K562 (cell line): Measurements from ENCODE around the gene HOXA5.

Experiments
- CAMTA2 ChIP-seq: fragments of 250-450 bp; sonication (Bioruptor Pico); conservative IDR thresholded peaks from 2 replicates; pipeline ENCODE4 v1.5.1; 2022
- CBX2 ChIP-seq: fragments of 200-600 bp; sonication (generic); IDR thresholded peaks from one replicate; pipeline ENCODE4 v1.6.1; 2012; ENCODE audit warnings: mild to moderate bottlenecking, low read length, inconsistent platforms; ENCODE audit not compliant: insufficient read depth, poor library complexity, severe bottlenecking
- ETV6 ChIP-seq, 3 experiments: fragments of 150-350 bp in 1 of 3; sonication (generic) in 1 of 3; formaldehyde crosslinking in 1 of 3; IDR thresholded peaks; 2 replicates each; pipeline versions ENCODE4 v1.6.1 to v1.8.0; 2014 to 2022; ENCODE audit warnings: borderline replicate concordance in 2 of 3, low read depth in 2 of 3, antibody characterized with exemption in 1 of 3, low read length in 1 of 3, mild to moderate bottlenecking in 1 of 3, missing genetic modification reagents in 1 of 3
- FUS ChIP-seq: fragments of 200-400 bp; formaldehyde crosslinking; optimal IDR thresholded peaks from 2 replicates; pipeline ENCODE3; 2017; ENCODE audit warnings: low read depth, low read length
- MYC ChIP-seq, 2 experiments: fragments of 250-450 bp in 1 of 2; sonication (Bioruptor Pico) in 1 of 2; IDR thresholded peaks; 2 replicates each; pipeline versions ENCODE4 v1.5.1 to v1.6.1; 2012 to 2021; ENCODE audit warnings: low read depth in 2 of 2, borderline replicate concordance in 1 of 2, improper control_type of control experiment in 1 of 2, low read length in 1 of 2, mild to moderate bottlenecking in 1 of 2, moderate library complexity in 1 of 2
- PHB2 ChIP-seq: fragments of 450-650 bp; IDR thresholded peaks from 2 replicates; pipeline ENCODE4 v1.6.1; 2017; ENCODE audit warnings: low read depth
- POLR2A ChIP-seq: fragments of 450-650 bp; conservative IDR thresholded peaks from 2 replicates; pipeline ENCODE4 v1.6.1; 2016
- RFX5 ChIP-seq: IDR thresholded peaks from 2 replicates; pipeline ENCODE4 v1.6.1; 2011; ENCODE audit warnings: low read depth, mild to moderate bottlenecking, improper control_type of control experiment, low read length
- ZNF274 ChIP-seq: IDR thresholded peaks from 2 replicates; pipeline ENCODE4 v1.6.1; 2011; ENCODE audit warnings: low read depth, mild to moderate bottlenecking, low read length, moderate library complexity, borderline replicate concordance
- ZNF561 ChIP-seq: fragments of 450-650 bp; formaldehyde crosslinking; conservative IDR thresholded peaks from 2 replicates; pipeline ENCODE4 v1.4.0; 2020; ENCODE audit warnings: mild to moderate bottlenecking, moderate library complexity
- TF ChIP-seq, protein P1 (sequence below), 3 experiments: IDR thresholded peaks in 2 of 3; conservative IDR thresholded peaks in 1 of 3; 2 replicates each; pipeline ENCODE4 v1.5.1; 2011 to 2012; ENCODE audit warnings: low read length in 3 of 3, mild to moderate bottlenecking in 3 of 3, control low read depth in 2 of 3, improper control_type of control experiment in 1 of 3, inconsistent platforms in 1 of 3, low read depth in 1 of 3, mixed read lengths in 1 of 3, moderate library complexity in 1 of 3; ENCODE audit not compliant: insufficient read depth in 2 of 3
- TF ChIP-seq, protein P2 (sequence below): sonication (generic); formaldehyde crosslinking; IDR thresholded peaks from 2 replicates; pipeline ENCODE4 v1.9.0; 2022; ENCODE audit warnings: mild to moderate bottlenecking, missing genetic modification reagents
- TF ChIP-seq, protein P3 (sequence below): sonication (generic); formaldehyde crosslinking; IDR thresholded peaks from 2 replicates; pipeline ENCODE4 v1.8.1; 2022; ENCODE audit warnings: missing genetic modification reagents
- TF ChIP-seq, protein P4 (sequence below): fragments of 450-650 bp; formaldehyde crosslinking; IDR thresholded peaks from 2 replicates; pipeline ENCODE4 v1.4.0; 2020; ENCODE audit warnings: mild to moderate bottlenecking

DNA sequence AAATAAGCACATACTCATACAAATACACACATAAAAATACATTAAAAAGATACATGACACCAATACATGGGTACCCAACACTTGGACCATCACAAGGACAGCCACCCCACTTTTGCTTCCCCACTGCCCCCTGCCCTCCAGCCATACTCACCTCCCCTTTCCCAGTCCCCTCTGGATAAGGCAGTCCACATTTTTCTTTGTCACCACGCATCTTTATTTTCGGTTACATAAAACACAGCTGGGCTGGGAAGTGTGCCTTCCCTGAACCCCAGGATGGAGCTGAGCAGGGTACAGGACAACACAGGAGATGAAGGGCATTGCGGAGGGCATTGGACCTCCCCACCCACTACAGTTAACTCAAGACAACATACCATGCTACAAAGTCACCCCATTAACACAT lies 10.0 kb upstream of the HOXA5 start:
- no peak for TF ChIP-seq PHB2
- TF ChIP-seq, protein P1, sequence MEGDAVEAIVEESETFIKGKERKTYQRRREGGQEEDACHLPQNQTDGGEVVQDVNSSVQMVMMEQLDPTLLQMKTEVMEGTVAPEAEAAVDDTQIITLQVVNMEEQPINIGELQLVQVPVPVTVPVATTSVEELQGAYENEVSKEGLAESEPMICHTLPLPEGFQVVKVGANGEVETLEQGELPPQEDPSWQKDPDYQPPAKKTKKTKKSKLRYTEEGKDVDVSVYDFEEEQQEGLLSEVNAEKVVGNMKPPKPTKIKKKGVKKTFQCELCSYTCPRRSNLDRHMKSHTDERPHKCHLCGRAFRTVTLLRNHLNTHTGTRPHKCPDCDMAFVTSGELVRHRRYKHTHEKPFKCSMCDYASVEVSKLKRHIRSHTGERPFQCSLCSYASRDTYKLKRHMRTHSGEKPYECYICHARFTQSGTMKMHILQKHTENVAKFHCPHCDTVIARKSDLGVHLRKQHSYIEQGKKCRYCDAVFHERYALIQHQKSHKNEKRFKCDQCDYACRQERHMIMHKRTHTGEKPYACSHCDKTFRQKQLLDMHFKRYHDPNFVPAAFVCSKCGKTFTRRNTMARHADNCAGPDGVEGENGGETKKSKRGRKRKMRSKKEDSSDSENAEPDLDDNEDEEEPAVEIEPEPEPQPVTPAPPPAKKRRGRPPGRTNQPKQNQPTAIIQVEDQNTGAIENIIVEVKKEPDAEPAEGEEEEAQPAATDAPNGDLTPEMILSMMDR (IDR thresholded peaks at IDR 0.05 in 2 of 3, conservative IDR thresholded peaks at IDR 0.05 in 1 of 3; ENCODE audit: insufficient read depth in 2 of 3, low read depth in 1 of 3, low read length in 3 of 3): no peak
- TF ChIP-seq, protein P2, sequence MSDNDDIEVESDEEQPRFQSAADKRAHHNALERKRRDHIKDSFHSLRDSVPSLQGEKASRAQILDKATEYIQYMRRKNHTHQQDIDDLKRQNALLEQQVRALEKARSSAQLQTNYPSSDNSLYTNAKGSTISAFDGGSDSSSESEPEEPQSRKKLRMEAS (CRISPR knock-in tag): no peak
- no peak for TF ChIP-seq CBX2
- no peak for TF ChIP-seq ZNF561 (CRISPR knock-in tag)
- TF ChIP-seq CAMTA2: no peak
- TF ChIP-seq ZNF274: no peak
- no peak for TF ChIP-seq RFX5
- TF ChIP-seq, protein P3, sequence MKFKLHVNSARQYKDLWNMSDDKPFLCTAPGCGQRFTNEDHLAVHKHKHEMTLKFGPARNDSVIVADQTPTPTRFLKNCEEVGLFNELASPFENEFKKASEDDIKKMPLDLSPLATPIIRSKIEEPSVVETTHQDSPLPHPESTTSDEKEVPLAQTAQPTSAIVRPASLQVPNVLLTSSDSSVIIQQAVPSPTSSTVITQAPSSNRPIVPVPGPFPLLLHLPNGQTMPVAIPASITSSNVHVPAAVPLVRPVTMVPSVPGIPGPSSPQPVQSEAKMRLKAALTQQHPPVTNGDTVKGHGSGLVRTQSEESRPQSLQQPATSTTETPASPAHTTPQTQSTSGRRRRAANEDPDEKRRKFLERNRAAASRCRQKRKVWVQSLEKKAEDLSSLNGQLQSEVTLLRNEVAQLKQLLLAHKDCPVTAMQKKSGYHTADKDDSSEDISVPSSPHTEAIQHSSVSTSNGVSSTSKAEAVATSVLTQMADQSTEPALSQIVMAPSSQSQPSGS (CRISPR knock-in tag): no peak
- TF ChIP-seq, protein P4, sequence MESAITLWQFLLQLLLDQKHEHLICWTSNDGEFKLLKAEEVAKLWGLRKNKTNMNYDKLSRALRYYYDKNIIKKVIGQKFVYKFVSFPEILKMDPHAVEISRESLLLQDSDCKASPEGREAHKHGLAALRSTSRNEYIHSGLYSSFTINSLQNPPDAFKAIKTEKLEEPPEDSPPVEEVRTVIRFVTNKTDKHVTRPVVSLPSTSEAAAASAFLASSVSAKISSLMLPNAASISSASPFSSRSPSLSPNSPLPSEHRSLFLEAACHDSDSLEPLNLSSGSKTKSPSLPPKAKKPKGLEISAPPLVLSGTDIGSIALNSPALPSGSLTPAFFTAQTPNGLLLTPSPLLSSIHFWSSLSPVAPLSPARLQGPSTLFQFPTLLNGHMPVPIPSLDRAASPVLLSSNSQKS (CRISPR knock-in tag): no peak
- TF ChIP-seq FUS: no peak
- TF ChIP-seq ETV6 (IDR thresholded peaks at IDR 0.05; ENCODE audit: borderline replicate concordance in 1 of 2, low read depth in 2 of 2, low read length in 1 of 2): no peak
- TF ChIP-seq ETV6 (CRISPR knock-in tag; IDR thresholded peaks at IDR 0.05; ENCODE audit: borderline replicate concordance): no peak
- TF ChIP-seq MYC (IDR thresholded peaks at IDR 0.05; ENCODE audit: low read depth, low read length): no peak
- TF ChIP-seq MYC (CRISPR knock-in tag; IDR thresholded peaks at IDR 0.05; ENCODE audit: borderline replicate concordance, low read depth): no peak
- no peak for TF ChIP-seq POLR2A
